Parathyroid adenoma (tissue), 2 donors: ENCODE results near the gene POLD4.
"Not testable (repeated sequence)": the region's sequence is repeated elsewhere in the genome, so short reads cannot be mapped to it uniquely, and the experiment has no call there.

ENCODE experiments used
- H2AFZ ChIP-seq: fragments of 300-600 bp; sonication (generic); one replicate; pipeline ENCODE4 v1.7.0; 2017; ENCODE audit warnings: antibody characterized with exemption, mild to moderate bottlenecking
- H3K27ac ChIP-seq: fragments of 300-600 bp; sonication (generic); one replicate; pipeline ENCODE4 v1.7.0; 2017
- H3K27me3 ChIP-seq: fragments of 300-600 bp; sonication (generic); one replicate; pipeline ENCODE4 v1.7.0; 2017; ENCODE audit warnings: low read length; ENCODE audit not compliant: control insufficient read depth, insufficient read depth
- H3K36me3 ChIP-seq: fragments of 300-600 bp; sonication (generic); one replicate; pipeline ENCODE4 v1.7.0; 2017; ENCODE audit warnings: low read length; ENCODE audit not compliant: control insufficient read depth, insufficient read depth
- H3K4me1 ChIP-seq: fragments of 300-600 bp; sonication (generic); one replicate; pipeline ENCODE4 v1.7.0; 2017; ENCODE audit warnings: control low read depth
- H3K4me2 ChIP-seq: fragments of 300-600 bp; sonication (generic); one replicate; pipeline ENCODE4 v1.7.0; 2017; ENCODE audit warnings: low read length
- H3K4me3 ChIP-seq: fragments of 300-600 bp; sonication (generic); one replicate; pipeline ENCODE4 v1.7.0; 2017; ENCODE audit warnings: low read depth, low read length
- H3K79me2 ChIP-seq: fragments of 300-600 bp; sonication (generic); one replicate; pipeline ENCODE4 v1.7.0; 2017; ENCODE audit warnings: control low read depth
- H3K9ac ChIP-seq: fragments of 300-600 bp; sonication (generic); one replicate; pipeline ENCODE4 v1.7.0; 2017; ENCODE audit warnings: mild to moderate bottlenecking
- H3K9me3 ChIP-seq: fragments of 300-600 bp; sonication (generic); one replicate; pipeline ENCODE4 v1.7.0; 2017; ENCODE audit warnings: low read length; ENCODE audit not compliant: control insufficient read depth
- TF ChIP-seq, protein P1 (sequence below): fragments of 300-600 bp; sonication (generic); IDR thresholded peaks from one replicate; pipeline ENCODE4 v1.7.0; 2017; ENCODE audit warnings: antibody characterized with exemption, mild to moderate bottlenecking
- donor health status: primary hyperparathyroidism.

Gene POLD4

GRCh38 chr11:67353317-67354074 is at the start of gene POLD4:
TSS of gene POLD4 (minus strand) at chr11:67353546. CDS start at chr11:67353399, 147 bp downstream.
- H3K4me1 ChIP-seq: peaks cover 8% of the 10 kb centered on the region
- peak within 1 kb of the TSS; percentile 43 for H3K9ac ChIP-seq
- TF ChIP-seq, protein P1, sequence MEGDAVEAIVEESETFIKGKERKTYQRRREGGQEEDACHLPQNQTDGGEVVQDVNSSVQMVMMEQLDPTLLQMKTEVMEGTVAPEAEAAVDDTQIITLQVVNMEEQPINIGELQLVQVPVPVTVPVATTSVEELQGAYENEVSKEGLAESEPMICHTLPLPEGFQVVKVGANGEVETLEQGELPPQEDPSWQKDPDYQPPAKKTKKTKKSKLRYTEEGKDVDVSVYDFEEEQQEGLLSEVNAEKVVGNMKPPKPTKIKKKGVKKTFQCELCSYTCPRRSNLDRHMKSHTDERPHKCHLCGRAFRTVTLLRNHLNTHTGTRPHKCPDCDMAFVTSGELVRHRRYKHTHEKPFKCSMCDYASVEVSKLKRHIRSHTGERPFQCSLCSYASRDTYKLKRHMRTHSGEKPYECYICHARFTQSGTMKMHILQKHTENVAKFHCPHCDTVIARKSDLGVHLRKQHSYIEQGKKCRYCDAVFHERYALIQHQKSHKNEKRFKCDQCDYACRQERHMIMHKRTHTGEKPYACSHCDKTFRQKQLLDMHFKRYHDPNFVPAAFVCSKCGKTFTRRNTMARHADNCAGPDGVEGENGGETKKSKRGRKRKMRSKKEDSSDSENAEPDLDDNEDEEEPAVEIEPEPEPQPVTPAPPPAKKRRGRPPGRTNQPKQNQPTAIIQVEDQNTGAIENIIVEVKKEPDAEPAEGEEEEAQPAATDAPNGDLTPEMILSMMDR: no peak
- no peaks in the 10 kb centered on the region for H3K36me3 ChIP-seq
- H3K27me3 ChIP-seq: no peaks in the 10 kb centered on the region
- peak within 1 kb of the TSS; percentile 94 for H3K27ac ChIP-seq
- H3K9me3 ChIP-seq: no peaks in the 10 kb centered on the region
- H2AFZ ChIP-seq: peak within 1 kb of the TSS; percentile 86
- peak within 1 kb of the TSS; percentile 91 for H3K4me2 ChIP-seq
- peaks cover 5% of the 10 kb centered on the region for H3K79me2 ChIP-seq
- peak within 1 kb of the TSS; percentile 79 for H3K4me3 ChIP-seq

- not testable (repeated sequence) for H3K27ac ChIP-seq, H3K27me3 ChIP-seq, H3K4me1 ChIP-seq, H3K36me3 ChIP-seq, H3K9ac ChIP-seq, H3K9me3 ChIP-seq, H2AFZ ChIP-seq, H3K4me3 ChIP-seq, H3K4me2 ChIP-seq, H3K79me2 ChIP-seq
Measured at GRCh38 chr11:67403085-67403484, 49.7 kb upstream of the POLD4 start.

DNA sequence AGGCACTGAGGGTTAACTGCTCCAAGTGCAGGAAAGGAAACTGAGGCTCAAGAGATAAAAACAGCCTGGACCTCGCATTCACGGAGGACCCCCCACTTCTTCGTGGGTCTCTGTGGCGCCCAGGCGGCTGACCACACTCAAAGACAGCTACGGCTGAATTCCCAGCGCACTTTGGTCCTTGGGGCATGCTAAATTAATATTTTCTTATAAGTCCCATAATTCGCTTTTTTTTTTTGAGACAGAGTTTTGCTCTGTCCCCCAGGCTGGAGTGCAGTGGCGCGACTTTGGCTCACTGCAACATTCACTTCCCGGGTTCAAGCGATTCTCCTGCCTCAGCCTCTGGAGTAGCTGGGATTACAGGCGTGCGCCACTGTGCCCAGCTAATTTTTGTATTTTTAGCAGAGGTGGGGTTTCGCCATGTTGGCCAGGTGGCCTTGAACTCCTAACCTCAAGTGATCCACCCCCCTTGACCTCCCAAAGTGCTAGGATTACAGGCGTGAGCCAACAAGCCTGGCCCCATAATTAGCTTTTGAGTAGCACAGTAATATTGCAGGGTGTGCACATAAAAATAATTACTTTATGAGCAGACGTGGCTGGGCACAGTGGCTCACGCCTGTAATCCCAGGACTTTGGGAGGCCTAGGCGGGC is 49.0 kb upstream of the POLD4 start:
- Histone ChIP-seq H3K27ac (peak overlapping the region; percentile 57), H3K4me2 (peak overlapping the region; percentile 67), H3K4me3 (peak overlapping the region; percentile 37), H2AFZ (peak overlapping the region; percentile 73)
- not testable (repeated sequence) for H3K36me3 ChIP-seq, H3K79me2 ChIP-seq, H3K9me3 ChIP-seq, H3K4me1 ChIP-seq, H3K9ac ChIP-seq, H3K27me3 ChIP-seq

GRCh38 chr11:67401495-67402191 is 48.3 kb upstream of the POLD4 start, which contains the start of gene PPP1CA:
TSS of gene PPP1CA (minus strand) at chr11:67401858. CDS start at chr11:67401782, 76 bp downstream.
- Histone ChIP-seq H3K27me3 (no peaks in the 10 kb centered on the region), H3K79me2 (no peaks in the 10 kb centered on the region), H3K36me3 (no peaks in the 10 kb centered on the region), H3K9me3 (no peaks in the 10 kb centered on the region), H3K4me2 (peak within 1 kb of the TSS; percentile 87), H3K4me1 (no peaks in the 10 kb centered on the region), H3K27ac (peak within 1 kb of the TSS; percentile 61), H3K9ac (peak within 1 kb of the TSS; percentile 53), H3K4me3 (peak within 1 kb of the TSS; percentile 71), H2AFZ (peak within 1 kb of the TSS; percentile 73)
- TF ChIP-seq, protein P1: peak; percentile 17

DNA sequence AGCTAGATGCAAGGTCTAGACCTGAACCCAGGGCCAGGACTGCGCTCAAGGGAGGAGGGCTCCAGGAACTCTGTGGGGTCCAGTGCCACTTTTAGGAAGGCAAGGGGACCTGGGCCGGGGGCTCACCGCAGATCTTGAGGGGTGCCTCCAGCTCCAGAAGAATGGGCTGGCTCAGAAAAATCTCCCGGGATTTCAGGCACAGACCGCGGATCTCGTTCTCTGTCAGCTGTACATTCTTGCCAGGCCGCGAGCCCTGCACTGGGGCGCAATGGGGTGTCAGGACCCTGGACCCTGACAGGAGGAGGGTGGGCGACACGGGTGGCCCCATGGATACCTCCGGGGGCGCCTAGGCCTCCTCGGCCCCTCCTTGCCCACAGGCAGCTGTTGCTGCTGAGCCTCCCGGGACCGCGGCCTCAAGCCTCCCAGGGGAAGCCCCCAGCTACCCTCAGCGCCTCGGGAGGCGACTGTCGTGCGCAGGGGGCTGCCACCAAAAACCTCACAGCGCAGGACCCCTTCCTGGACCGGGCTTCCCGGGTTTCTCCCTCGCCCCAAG is 47.7 kb upstream of the POLD4 start:
- Histone ChIP-seq H3K27me3 (no peaks in the 10 kb centered on the region), H3K9me3 (no peaks in the 10 kb centered on the region), H3K79me2 (no peaks in the 10 kb centered on the region), H3K4me1 (no peaks in the 10 kb centered on the region), H3K4me2 (peak overlapping the region; percentile 87), H3K9ac (peak overlapping the region; percentile 53), H3K4me3 (peak overlapping the region; percentile 71), H3K36me3 (no peaks in the 10 kb centered on the region), H3K27ac (peak overlapping the region; percentile 61), H2AFZ (peak overlapping the region; percentile 72)
- TF ChIP-seq, protein P1: no peak
